Fibroblast of skin of abdomen (primary cell): ENCODE results near the gene BDKRB2.
A peak's percentile ranks its signal among the peaks of the same experiment; 100 is the strongest.

ENCODE experiments used
- DNase-seq: peaks from one replicate; pipeline ENCODE4 v3.0.0-alpha.2; 2013

BDKRB2 gene

GRCh38 chr14:96176811-96177211 is 27.8 kb upstream of the BDKRB2 start:
- peak; percentile 86 for DNase-seq

GRCh38 chr14:96177766-96178375 is 26.8 kb upstream of the BDKRB2 start:
- DNase-seq, result no peak

GRCh38 chr14:96178461-96179321 is 25.9 kb upstream of the BDKRB2 start:
- no peak for DNase-seq

- no peak for DNase-seq
Observed at GRCh38 chr14:96180043-96180874, 24.4 kb upstream of the BDKRB2 start.

GRCh38 chr14:96181186-96182056 is 23.2 kb upstream of the BDKRB2 start:
- DNase-seq, result no peak

- no peak for DNase-seq
Observed at GRCh38 chr14:96182546-96182945, 22.1 kb upstream of the BDKRB2 start.

GRCh38 chr14:96184737-96185136 is 19.9 kb upstream of the BDKRB2 start:
- DNase-seq, result no peak

GRCh38 chr14:96187216-96188031 is 17.2 kb upstream of the BDKRB2 start:
- DNase-seq, result no peak

GRCh38 chr14:96189281-96189711 is 15.3 kb upstream of the BDKRB2 start:
- DNase-seq, result peak; percentile 87

- no peak for DNase-seq
Observed at GRCh38 chr14:96191353-96191752, 13.3 kb upstream of the BDKRB2 start.

GRCh38 chr14:96191841-96192462 is 12.7 kb upstream of the BDKRB2 start:
- DNase-seq, result no peak

GRCh38 chr14:96192975-96193805 is 11.4 kb upstream of the BDKRB2 start:
- no peak for DNase-seq

GRCh38 chr14:96194262-96194656 is 10.4 kb upstream of the BDKRB2 start:
- DNase-seq, result no peak

- DNase-seq, result no peak
Observed at GRCh38 chr14:96194657-96195431, 9.8 kb upstream of the BDKRB2 start.

- DNase-seq, result no peak
Observed at GRCh38 chr14:96195441-96196081, 9.1 kb upstream of the BDKRB2 start.

- DNase-seq, result no peak
Observed at GRCh38 chr14:96197163-96197852, 7.3 kb upstream of the BDKRB2 start.

GRCh38 chr14:96197969-96198368 is 6.7 kb upstream of the BDKRB2 start:
- no peak for DNase-seq
